Activated CD4-positive, alpha-beta memory T cell treated with anti-CD3 and anti-CD28 coated beads, Interleukin-2, amount 10 ng/mL, durations not matched to agents 7 days and 5 days (primary cell): ENCODE data around the gene SLC27A6. TPM values are rescaled to one million over a fixed set of nuclear protein-coding genes. Genes with fewer than 3 reads are reported as not detected.

Experiments used
- CTCF ChIA-PET: fragments of 350-600 bp; sonication (Branson Sonifier 250); formaldehyde crosslinking; loops from one replicate; lab custom pipeline; 2021; ENCODE audit warnings: antibody characterized with exemption, inconsistent platforms; lab: Charles Lee
- POLR2A ChIA-PET: fragments of 350-600 bp; sonication (Branson Sonifier 250); formaldehyde crosslinking; loops from one replicate; lab custom pipeline; 2021; ENCODE audit warnings: antibody characterized with exemption; lab: Charles Lee
- DNase-seq: peaks from one replicate; pipeline ENCODE4 v3.0.0-alpha.2; 2020
- H3K27ac Mint-ChIP-seq: one replicate; pipeline ENCODE4 v1.8.0; 2021; ENCODE audit warnings: mild to moderate bottlenecking, mixed read lengths
- H3K27me3 Mint-ChIP-seq: one replicate; pipeline ENCODE4 v1.8.0; 2021; ENCODE audit warnings: mixed read lengths
- H3K36me3 Mint-ChIP-seq: one replicate; pipeline ENCODE4 v1.8.0; 2021; ENCODE audit warnings: low read depth, mixed read lengths
- H3K4me1 Mint-ChIP-seq: one replicate; pipeline ENCODE4 v1.8.0; 2021; ENCODE audit warnings: mixed read lengths
- H3K4me3 Mint-ChIP-seq: one replicate; pipeline ENCODE4 v1.8.0; 2021; ENCODE audit warnings: mild to moderate bottlenecking, mixed read lengths
- H3K9me3 Mint-ChIP-seq: one replicate; pipeline ENCODE4 v1.8.0; 2021; ENCODE audit warnings: mixed read lengths
- total RNA-seq, 2 experiments: library from RNA; stranded (reverse); gene quantifications; one replicate each; pipeline ENCODE4 v1.2.3, GENCODE V29; 2021

The SLC27A6 gene
- total RNA-seq, 2 experiments from 2014 or later: not detected

DNA sequence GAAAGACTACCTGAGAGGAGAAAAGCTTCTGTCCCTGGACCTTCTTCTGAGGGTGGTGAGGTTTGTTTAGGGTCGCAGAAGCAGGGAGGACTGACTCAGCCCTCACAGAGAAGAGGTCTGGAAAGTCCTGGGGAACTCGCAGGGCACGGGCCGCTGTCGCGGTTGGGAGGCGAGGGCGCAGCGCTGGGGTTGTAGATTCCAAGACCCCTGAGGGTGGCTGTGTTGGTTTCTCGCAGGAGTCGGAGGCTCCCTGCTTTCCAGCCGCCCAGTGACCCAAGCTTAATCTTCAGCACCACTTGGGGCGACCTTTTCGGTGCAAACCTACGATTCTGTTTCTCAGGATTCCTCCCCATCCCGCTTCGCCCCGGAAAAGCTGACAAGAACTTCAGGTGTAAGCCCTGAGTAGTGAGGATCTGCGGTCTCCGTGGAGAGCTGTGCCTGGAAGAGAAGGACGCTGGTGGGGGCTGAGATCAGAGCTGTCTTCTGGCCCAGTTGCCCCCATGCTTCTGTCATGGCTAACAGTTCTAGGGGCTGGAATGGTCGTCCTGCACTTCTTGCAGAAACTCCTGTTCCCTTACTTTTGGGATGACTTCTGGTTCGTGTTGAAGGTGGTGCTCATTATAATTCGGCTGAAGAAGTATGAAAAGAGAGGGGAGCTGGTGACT, 482 bp downstream of the SLC27A6 start:
- no peaks in the 10 kb centered on the region for H3K4me1 Mint-ChIP-seq
- ChIA-PET CTCF (no interaction called here), POLR2A (interaction anchor here (0.6 kb wide), 1 partner anchor 158 kb away, joined by 4 read pairs; no protein-coding TSS in a partner anchor)
- H3K27me3 Mint-ChIP-seq: peaks cover 16% of the 10 kb centered on the region
- H3K36me3 Mint-ChIP-seq: no peaks in the 10 kb centered on the region
- H3K4me3 Mint-ChIP-seq: no peak overlapping the region
- no peak overlapping the region for H3K27ac Mint-ChIP-seq
- no peak for DNase-seq
- H3K9me3 Mint-ChIP-seq: no peaks in the 10 kb centered on the region

DNA sequence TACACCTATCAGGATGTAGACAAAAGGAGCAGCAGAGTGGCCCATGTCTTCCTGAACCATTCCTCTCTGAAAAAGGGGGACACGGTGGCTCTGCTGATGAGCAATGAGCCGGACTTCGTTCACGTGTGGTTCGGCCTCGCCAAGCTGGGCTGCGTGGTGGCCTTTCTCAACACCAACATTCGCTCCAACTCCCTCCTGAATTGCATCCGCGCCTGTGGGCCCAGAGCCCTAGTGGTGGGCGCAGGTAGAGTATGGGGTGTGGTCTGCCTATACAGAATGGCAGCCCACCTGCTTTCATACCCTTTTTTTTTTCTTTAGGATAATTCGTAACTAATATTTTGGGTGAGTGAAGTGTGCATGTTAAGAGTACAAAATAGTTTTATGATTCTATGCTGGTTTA, 1.1 kb downstream of the SLC27A6 start:
- POLR2A ChIA-PET: interaction anchor here (0.6 kb wide), 1 partner anchor 157 kb away, joined by 4 read pairs; no protein-coding TSS in a partner anchor
- peaks cover 16% of the 10 kb centered on the region for H3K27me3 Mint-ChIP-seq
- no peak overlapping the region for H3K27ac Mint-ChIP-seq
- no peak overlapping the region for H3K4me3 Mint-ChIP-seq
- CTCF ChIA-PET: no interaction called here
- no peaks in the 10 kb centered on the region for H3K36me3 Mint-ChIP-seq
- no peaks in the 10 kb centered on the region for H3K4me1 Mint-ChIP-seq
- no peaks in the 10 kb centered on the region for H3K9me3 Mint-ChIP-seq
- no peak for DNase-seq

DNA sequence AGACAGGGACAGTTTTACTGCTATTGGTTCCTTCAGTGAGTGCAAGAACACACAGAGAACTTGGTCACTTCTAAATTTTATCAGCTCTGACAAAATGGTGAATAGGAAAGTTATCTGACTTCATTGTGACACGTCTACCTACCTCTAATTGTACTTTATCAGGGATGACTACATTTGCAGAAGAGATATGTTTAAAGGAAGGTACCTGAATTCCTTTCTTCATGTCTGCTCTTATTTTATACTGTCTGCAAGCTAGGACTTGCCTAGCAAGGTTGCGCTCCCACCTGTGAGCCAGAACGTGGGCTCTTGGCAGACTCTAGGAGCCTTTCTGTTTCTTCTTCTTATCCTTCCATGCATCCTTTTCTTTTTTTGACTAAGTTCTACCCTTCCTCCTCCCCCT, 1.6 kb downstream of the SLC27A6 start:
- H3K4me1 Mint-ChIP-seq: no peaks in the 10 kb centered on the region
- no peak overlapping the region for H3K27ac Mint-ChIP-seq
- ChIA-PET CTCF (no interaction called here), POLR2A (no interaction called here)
- H3K36me3 Mint-ChIP-seq: no peaks in the 10 kb centered on the region
- no peaks in the 10 kb centered on the region for H3K9me3 Mint-ChIP-seq
- no peak overlapping the region for H3K4me3 Mint-ChIP-seq
- DNase-seq: no peak
- peaks cover 16% of the 10 kb centered on the region for H3K27me3 Mint-ChIP-seq

DNA sequence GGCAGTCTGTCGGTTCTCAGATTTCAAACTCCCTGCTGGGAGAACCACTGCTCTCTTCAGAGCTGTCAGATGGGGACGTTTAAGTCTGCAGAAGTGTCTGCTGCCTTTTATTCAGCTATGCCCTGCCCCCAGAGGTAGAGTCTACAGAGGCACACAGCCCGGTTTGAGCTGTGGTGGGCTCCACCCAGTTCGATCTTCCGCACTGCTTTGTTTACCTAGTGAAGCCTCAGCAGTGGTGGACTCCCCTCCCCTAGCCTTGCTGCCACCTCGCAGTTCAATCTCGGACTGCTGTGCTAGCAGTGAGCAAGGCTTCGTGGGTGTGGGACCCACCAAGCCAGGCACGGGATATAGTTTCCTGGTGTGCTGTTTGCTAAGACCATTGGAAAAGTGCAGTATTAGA, 8.0 kb downstream of the SLC27A6 start:
- no peak for DNase-seq
- POLR2A ChIA-PET: no interaction called here
- H3K27me3 Mint-ChIP-seq: no peaks in the 10 kb centered on the region
- CTCF ChIA-PET: no interaction called here
- no peaks in the 10 kb centered on the region for H3K4me1 Mint-ChIP-seq
- H3K4me3 Mint-ChIP-seq: no peak overlapping the region
- H3K36me3 Mint-ChIP-seq: no peaks in the 10 kb centered on the region
- H3K9me3 Mint-ChIP-seq: no peaks in the 10 kb centered on the region
- H3K27ac Mint-ChIP-seq: no peak overlapping the region

DNA sequence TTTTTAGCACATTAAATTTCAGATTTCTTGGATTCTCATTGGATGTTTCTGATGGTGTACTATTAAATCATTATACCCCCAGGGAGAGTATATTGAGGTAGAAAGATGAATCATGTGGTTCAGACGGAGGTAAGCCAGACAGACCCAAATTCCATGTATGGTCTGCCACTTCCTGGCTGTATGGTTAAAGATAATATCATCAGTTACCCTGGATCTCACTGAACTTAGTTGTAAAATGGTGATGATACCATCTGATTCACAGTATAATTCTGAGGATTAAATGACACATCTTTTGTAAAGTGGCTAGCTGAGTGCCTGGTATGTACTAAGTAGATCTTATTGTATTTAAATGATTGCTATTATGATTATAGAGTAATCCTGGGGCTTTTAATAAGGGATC, 9.3 kb downstream of the SLC27A6 start:
- H3K9me3 Mint-ChIP-seq: no peaks in the 10 kb centered on the region

DNA sequence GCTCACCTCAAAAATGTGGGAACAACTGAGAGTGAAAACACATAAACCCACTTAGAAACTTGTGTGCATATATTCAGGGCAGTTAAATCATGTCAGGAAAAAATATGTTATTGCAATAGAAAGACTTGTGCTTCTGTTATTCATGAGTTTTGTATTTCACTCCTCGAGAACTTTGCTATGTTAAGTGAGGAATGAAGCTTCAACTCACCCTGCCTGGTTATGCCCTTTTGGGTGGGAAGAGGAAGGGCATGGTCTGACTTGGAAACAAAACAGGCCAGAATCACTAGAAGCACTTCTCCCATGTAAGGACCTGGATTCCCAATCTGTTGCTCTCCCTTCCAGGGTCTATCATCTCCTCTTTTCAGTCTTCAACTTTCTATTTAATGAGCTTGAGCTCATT, 14.5 kb downstream of the SLC27A6 start:
- Mint-ChIP-seq H3K4me3 (no peak overlapping the region), H3K36me3 (no peaks in the 10 kb centered on the region), H3K4me1 (no peaks in the 10 kb centered on the region), H3K27ac (no peak overlapping the region), H3K27me3 (no peaks in the 10 kb centered on the region), H3K9me3 (no peaks in the 10 kb centered on the region)
- CTCF ChIA-PET: no interaction called here
- no peak for DNase-seq
- POLR2A ChIA-PET: no interaction called here

More for the DNA sequence above, 9.3 kb downstream of the SLC27A6 start:
- no peaks in the 10 kb centered on the region for H3K27me3 Mint-ChIP-seq
- no peak for DNase-seq
- no peaks in the 10 kb centered on the region for H3K4me1 Mint-ChIP-seq
- no peak overlapping the region for H3K4me3 Mint-ChIP-seq
- POLR2A ChIA-PET: no interaction called here
- no peaks in the 10 kb centered on the region for H3K36me3 Mint-ChIP-seq
- CTCF ChIA-PET: no interaction called here
- no peak overlapping the region for H3K27ac Mint-ChIP-seq

DNA sequence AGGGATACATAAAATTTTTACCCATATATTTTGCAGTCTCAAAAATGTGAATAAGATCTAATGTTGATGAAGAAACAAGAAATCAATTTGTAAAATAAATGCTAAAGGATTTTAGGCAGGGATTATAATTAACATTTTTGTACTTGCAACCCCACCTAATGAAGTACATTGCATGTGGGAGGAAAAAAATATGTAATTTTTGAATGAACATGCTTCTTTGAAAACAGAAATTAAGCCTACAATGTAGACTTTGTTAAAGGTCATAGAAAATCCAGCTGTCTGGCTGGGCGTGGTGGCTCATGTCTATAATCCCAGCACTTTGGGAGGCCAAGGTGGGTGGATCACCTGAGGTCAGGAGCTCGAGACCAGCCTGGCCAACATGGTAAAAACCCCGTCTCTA, 15.6 kb downstream of the SLC27A6 start:
- ChIA-PET CTCF (no interaction called here), POLR2A (no interaction called here)
- no peak for DNase-seq
- H3K27ac Mint-ChIP-seq: no peak overlapping the region
- no peaks in the 10 kb centered on the region for H3K9me3 Mint-ChIP-seq
- H3K27me3 Mint-ChIP-seq: no peaks in the 10 kb centered on the region
- no peaks in the 10 kb centered on the region for H3K36me3 Mint-ChIP-seq
- no peaks in the 10 kb centered on the region for H3K4me1 Mint-ChIP-seq
- no peak overlapping the region for H3K4me3 Mint-ChIP-seq

DNA sequence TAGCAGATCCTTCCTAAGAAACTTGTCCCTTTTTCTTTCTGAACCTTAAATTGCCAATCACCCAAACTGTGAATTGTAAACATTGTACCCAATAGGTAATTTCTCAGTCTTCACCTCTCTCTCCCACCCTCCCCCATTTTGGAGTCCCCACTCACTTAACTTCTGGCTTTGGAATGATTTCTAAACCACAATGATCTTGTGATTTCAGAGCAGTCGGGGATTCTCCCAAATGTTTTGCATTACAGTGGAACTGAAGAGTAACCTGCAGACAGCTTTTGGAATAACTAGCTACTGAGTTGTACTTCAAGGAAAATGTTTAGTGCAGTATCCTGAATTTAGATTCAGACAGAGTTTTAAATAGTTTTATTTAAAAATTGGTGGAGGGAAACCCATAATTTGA, 19.2 kb downstream of the SLC27A6 start:
- no peaks in the 10 kb centered on the region for H3K36me3 Mint-ChIP-seq
- no peaks in the 10 kb centered on the region for H3K27me3 Mint-ChIP-seq
- ChIA-PET POLR2A (no interaction called here), CTCF (no interaction called here)
- no peaks in the 10 kb centered on the region for H3K4me1 Mint-ChIP-seq
- no peak for DNase-seq
- H3K27ac Mint-ChIP-seq: no peak overlapping the region
- no peak overlapping the region for H3K4me3 Mint-ChIP-seq
- H3K9me3 Mint-ChIP-seq: no peaks in the 10 kb centered on the region

DNA sequence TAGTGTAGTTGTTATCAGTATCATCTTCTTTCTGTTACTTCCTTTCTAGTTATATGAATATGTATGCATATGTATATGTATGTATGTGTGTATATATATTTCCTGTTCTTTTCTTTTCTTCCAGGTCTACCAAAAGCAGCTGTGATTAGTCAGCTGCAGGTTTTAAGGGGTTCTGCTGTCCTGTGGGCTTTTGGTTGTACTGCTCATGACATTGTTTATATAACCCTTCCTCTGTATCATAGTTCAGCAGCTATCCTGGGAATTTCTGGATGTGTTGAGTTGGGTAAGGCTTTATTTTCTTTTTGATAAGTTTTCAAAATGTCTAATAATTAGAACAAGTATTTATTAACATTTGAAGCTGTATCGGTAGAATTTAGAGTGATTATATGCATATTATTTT, 23.2 kb downstream of the SLC27A6 start:
- H3K27ac Mint-ChIP-seq: no peak overlapping the region
- H3K4me3 Mint-ChIP-seq: no peak overlapping the region
- H3K9me3 Mint-ChIP-seq: no peaks in the 10 kb centered on the region
- no peak for DNase-seq
- no peaks in the 10 kb centered on the region for H3K4me1 Mint-ChIP-seq
- ChIA-PET CTCF (no interaction called here), POLR2A (no interaction called here)
- no peaks in the 10 kb centered on the region for H3K36me3 Mint-ChIP-seq
- H3K27me3 Mint-ChIP-seq: no peaks in the 10 kb centered on the region

DNA sequence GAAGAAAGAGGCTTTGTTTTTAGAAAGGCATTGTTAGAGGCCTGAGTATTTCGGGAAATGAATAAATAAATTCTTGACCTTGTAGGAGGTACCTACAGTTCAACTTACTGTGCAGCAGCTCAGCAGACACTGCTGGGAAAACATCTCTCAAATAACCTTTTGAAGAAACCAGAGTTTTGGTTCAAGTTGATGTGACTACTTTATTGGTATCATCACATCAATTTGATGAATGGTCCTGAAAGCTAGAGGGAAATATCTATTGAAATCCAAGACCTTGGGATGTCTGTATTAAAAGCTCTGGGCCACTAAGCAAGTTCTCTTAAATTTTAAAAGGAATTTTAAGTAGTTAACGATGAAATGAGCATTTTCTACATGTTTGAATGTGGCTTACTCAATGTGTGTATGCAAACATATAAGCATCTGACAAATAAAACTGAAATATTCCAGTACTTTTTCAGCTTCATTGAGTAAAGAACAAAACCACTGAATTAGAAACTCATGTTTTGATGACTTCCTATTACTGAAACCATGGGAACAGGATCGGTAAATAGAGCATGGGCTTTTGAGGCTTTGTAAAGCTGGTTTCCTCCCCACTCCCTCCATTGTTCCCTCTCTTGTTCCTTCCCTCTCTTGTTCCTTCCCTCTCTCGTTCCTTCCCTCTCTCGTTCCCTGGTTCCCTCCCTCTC, 36.7 kb downstream of the SLC27A6 start:
- POLR2A ChIA-PET: no interaction called here
- no peak for DNase-seq
- H3K36me3 Mint-ChIP-seq: no peaks in the 10 kb centered on the region
- CTCF ChIA-PET: no interaction called here
- no peak overlapping the region for H3K27ac Mint-ChIP-seq
- H3K4me1 Mint-ChIP-seq: no peaks in the 10 kb centered on the region
- no peak overlapping the region for H3K4me3 Mint-ChIP-seq
- H3K9me3 Mint-ChIP-seq: no peaks in the 10 kb centered on the region
- peaks cover 2% of the 10 kb centered on the region for H3K27me3 Mint-ChIP-seq

DNA sequence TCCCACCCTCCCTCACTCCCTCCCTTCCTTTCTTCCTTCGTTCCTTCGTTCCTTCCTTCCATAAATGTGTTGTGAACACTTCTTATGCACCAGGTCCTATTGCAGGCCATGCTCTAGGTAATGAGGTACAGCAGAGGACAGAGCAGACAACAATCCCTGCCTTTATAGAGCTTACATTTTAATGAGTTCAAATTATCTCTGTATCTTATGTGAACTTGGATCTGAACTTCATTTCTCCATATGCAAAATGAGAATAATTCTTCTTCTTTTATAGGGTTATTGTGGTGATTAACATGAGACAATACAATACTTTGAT, 37.2 kb downstream of the SLC27A6 start:
- H3K27me3 Mint-ChIP-seq: peaks cover 2% of the 10 kb centered on the region
- no peak overlapping the region for H3K4me3 Mint-ChIP-seq
- no peaks in the 10 kb centered on the region for H3K4me1 Mint-ChIP-seq
- ChIA-PET POLR2A (no interaction called here), CTCF (no interaction called here)
- H3K27ac Mint-ChIP-seq: no peak overlapping the region
- no peaks in the 10 kb centered on the region for H3K36me3 Mint-ChIP-seq
- no peaks in the 10 kb centered on the region for H3K9me3 Mint-ChIP-seq
- DNase-seq: no peak

DNA sequence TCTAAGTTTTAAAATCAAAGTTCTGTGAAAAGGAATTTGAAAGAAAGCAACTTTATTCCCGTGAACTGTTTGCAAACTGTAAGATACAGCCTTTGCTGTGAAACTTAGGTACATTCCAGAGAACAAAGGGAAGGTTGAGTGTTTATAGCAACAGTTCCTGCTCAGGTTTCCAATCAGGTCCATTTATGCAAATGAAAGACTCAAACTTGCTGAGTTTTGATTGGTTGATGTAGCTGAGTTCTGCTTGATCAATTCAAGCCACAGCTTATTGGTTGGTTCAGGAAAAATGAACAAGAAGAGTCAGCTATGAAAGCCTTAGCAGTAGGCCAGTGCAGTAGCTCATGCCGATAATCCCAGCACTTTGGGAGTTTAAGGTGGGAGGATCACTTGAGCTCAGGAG, 37.9 kb downstream of the SLC27A6 start:
- no peak for DNase-seq
- Mint-ChIP-seq H3K27me3 (peaks cover 2% of the 10 kb centered on the region), H3K4me3 (no peak overlapping the region), H3K4me1 (no peaks in the 10 kb centered on the region), H3K36me3 (no peaks in the 10 kb centered on the region), H3K27ac (no peak overlapping the region), H3K9me3 (no peaks in the 10 kb centered on the region)
- CTCF ChIA-PET: no interaction called here
- POLR2A ChIA-PET: no interaction called here

DNA sequence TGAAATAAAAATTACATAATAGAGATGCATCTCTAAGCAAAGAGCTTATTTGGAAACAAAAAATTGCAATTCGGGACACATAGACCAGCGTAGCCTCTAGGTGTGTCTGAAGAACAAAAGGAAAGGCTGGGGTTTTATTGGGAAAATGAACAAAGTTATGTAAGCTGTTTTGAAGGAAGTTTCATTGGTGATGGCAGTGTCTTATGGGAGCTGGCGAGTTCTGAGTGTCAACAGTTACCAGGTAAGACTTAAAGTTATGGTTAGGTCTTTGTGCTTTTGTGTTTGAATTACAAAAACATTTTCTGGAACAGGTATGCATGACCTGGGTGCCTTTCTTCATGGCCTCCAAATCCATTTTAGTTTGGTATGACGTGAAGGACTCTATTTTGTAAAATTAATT, 48.9 kb downstream of the SLC27A6 start:
- Mint-ChIP-seq H3K4me3 (no peak overlapping the region), H3K27ac (no peak overlapping the region), H3K27me3 (no peaks in the 10 kb centered on the region), H3K36me3 (no peaks in the 10 kb centered on the region), H3K4me1 (no peaks in the 10 kb centered on the region), H3K9me3 (no peaks in the 10 kb centered on the region)
- no peak for DNase-seq
- POLR2A ChIA-PET: no interaction called here
- CTCF ChIA-PET: no interaction called here

DNA sequence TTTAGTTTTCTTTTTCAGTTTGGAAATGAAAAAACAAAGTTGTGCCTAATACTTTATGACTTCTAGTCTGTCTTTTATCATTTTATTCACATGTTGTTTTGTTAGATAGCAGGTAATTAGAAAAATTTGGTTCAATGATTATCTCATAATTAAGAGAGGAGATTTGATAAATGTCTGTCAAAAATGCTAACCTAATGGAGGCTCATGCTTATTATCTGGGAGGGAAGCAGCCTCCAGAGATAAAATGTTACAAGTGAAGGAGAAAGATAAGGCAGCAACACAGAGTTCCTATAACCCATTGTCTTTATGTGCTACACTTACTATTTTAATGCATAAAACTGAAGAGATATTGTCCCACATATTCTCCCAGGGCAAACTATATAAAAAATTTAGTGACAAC, 53.5 kb downstream of the SLC27A6 start:
- ChIA-PET POLR2A (no interaction called here), CTCF (no interaction called here)
- H3K4me3 Mint-ChIP-seq: no peak overlapping the region
- no peaks in the 10 kb centered on the region for H3K36me3 Mint-ChIP-seq
- no peaks in the 10 kb centered on the region for H3K4me1 Mint-ChIP-seq
- H3K27ac Mint-ChIP-seq: no peak overlapping the region
- no peaks in the 10 kb centered on the region for H3K27me3 Mint-ChIP-seq
- no peak for DNase-seq
- H3K9me3 Mint-ChIP-seq: no peaks in the 10 kb centered on the region
